Liver (tissue), 9 donors: ENCODE results near the gene HTRA1. TPM values are rescaled to one million over a fixed set of nuclear protein-coding genes. Genes with fewer than 3 reads are reported as not detected.

Source experiments
- DNase-seq: peaks from one replicate; pipeline ENCODE4 v3.0.0-alpha.2; 2017; ENCODE audit warnings: low spot score
- H3K27ac ChIP-seq, 2 donors: one replicate each; pipeline ENCODE4 v1.7.0; 2013; ENCODE audit warnings: inconsistent platforms in 2 of 2, low read length in 2 of 2, control low read depth in 1 of 2, low read depth in 1 of 2, mild to moderate bottlenecking in 1 of 2
- H3K27me3 ChIP-seq, 4 donors: one replicate each; pipeline versions ENCODE4 v1.6.1 to v1.7.0; 2013; ENCODE audit warnings: low read length in 3 of 4, inconsistent platforms in 1 of 4, mild to moderate bottlenecking in 1 of 4, moderate library complexity in 1 of 4; ENCODE audit not compliant: control insufficient read depth in 4 of 4, insufficient read depth in 4 of 4
- H3K36me3 ChIP-seq, 4 donors: one replicate each; pipeline versions ENCODE4 v1.6.1 to v1.7.0; 2013; ENCODE audit warnings: low read length in 3 of 4, mild to moderate bottlenecking in 3 of 4, low read depth in 1 of 4, moderate library complexity in 1 of 4; ENCODE audit not compliant: control insufficient read depth in 4 of 4, insufficient read depth in 3 of 4
- H3K4me1 ChIP-seq, 4 donors: one replicate each; pipeline versions ENCODE4 v1.6.1 to v1.7.0; 2013; ENCODE audit warnings: low read length in 3 of 4, mild to moderate bottlenecking in 3 of 4, moderate library complexity in 1 of 4; ENCODE audit not compliant: control insufficient read depth in 4 of 4, insufficient read depth in 4 of 4
- H3K4me3 ChIP-seq, 3 donors: one replicate each; pipeline versions ENCODE4 v1.6.1 to v1.7.0; 2013; ENCODE audit warnings: low read length in 3 of 3, control low read depth in 1 of 3, low read depth in 1 of 3, mild to moderate bottlenecking in 1 of 3
- H3K9ac ChIP-seq, 2 donors: one replicate each; pipeline ENCODE4 v1.7.0; 2013; ENCODE audit warnings: low read length in 2 of 2, mild to moderate bottlenecking in 2 of 2, moderate library complexity in 2 of 2, control low read depth in 1 of 2, low read depth in 1 of 2
- H3K9me3 ChIP-seq, 4 donors: one replicate each; pipeline versions ENCODE4 v1.6.1 to v1.7.0; 2013; ENCODE audit warnings: low read length in 3 of 4; ENCODE audit not compliant: control insufficient read depth in 4 of 4
- EGR1 ChIP-seq, 2 donors: IDR thresholded peaks; 2 replicates each; pipeline ENCODE4 v1.6.1; 2016 to 2018; ENCODE audit warnings: antibody characterized with exemption in 2 of 2, low read depth in 2 of 2
- FOXA2 ChIP-seq: IDR thresholded peaks from 2 replicates; pipeline ENCODE4 v1.6.1; 2016; ENCODE audit warnings: antibody characterized with exemption
- GABPA ChIP-seq, 2 donors: IDR thresholded peaks in 1 of 2; conservative IDR thresholded peaks in 1 of 2; 2 replicates each; pipeline ENCODE4 v1.6.1; 2016; ENCODE audit warnings: antibody characterized with exemption in 2 of 2, mild to moderate bottlenecking in 1 of 2, moderate library complexity in 1 of 2
- HNF4A ChIP-seq, 2 donors: conservative IDR thresholded peaks; 2 replicates each; pipeline ENCODE4 v1.6.1; 2016; ENCODE audit warnings: antibody characterized with exemption in 2 of 2, mild to moderate bottlenecking in 2 of 2
- JUND ChIP-seq, 2 donors: IDR thresholded peaks; 2 replicates each; pipeline ENCODE4 v1.6.1; 2016; ENCODE audit warnings: antibody characterized with exemption in 2 of 2
- NR2F2 ChIP-seq: IDR thresholded peaks from 2 replicates; pipeline ENCODE4 v1.6.1; 2016; ENCODE audit warnings: antibody characterized with exemption
- RAD21 ChIP-seq, 2 donors: IDR thresholded peaks; 2 replicates each; pipeline ENCODE4 v1.6.1; 2016; ENCODE audit warnings: antibody characterized with exemption in 2 of 2, mild to moderate bottlenecking in 2 of 2
- RXRA ChIP-seq, 2 donors: IDR thresholded peaks; 2 replicates each; pipeline ENCODE4 v1.6.1; 2017 to 2018; ENCODE audit warnings: antibody characterized with exemption in 2 of 2, mild to moderate bottlenecking in 1 of 2
- SP1 ChIP-seq: IDR thresholded peaks from 2 replicates; pipeline ENCODE4 v1.6.1; 2018; ENCODE audit warnings: antibody characterized with exemption, mild to moderate bottlenecking
- TAF1 ChIP-seq: conservative IDR thresholded peaks from 2 replicates; pipeline ENCODE4 v1.6.1; 2016; ENCODE audit warnings: antibody characterized with exemption, mild to moderate bottlenecking
- YY1 ChIP-seq: IDR thresholded peaks from 2 replicates; pipeline ENCODE4 v1.6.1; 2016; ENCODE audit warnings: antibody characterized with exemption, mild to moderate bottlenecking
- WGBS: extraction: QIAGEN DNeasy Blood & Tissue Kit; methylation state at CpG from one replicate; pipeline ENCODE4 v1.1.7; 2013; 5-methylcytosine and 5-hydroxymethylcytosine counted together
- polyA plus RNA-seq, 2 donors: library from polyadenylated mRNA; stranded (reverse) in 1 of 2; unstranded in 1 of 2; fragments of 200-250 nt in 1 of 2; fragments of >200 nt in 1 of 2; fragmentation: Nextera tagmentation in 1 of 2; extraction: Ambion mirVana in 1 of 2; gene quantifications; one replicate each; pipeline versions ENCODE4 v1.2.1 to v1.2.3, GENCODE V29; 2013 to 2015
- total RNA-seq, 2 donors: library from RNA; depleted of rRNA; stranded (reverse); fragments of >200 nt; gene quantifications; one replicate each; pipeline ENCODE4 v1.2.3, GENCODE V29; 2014
- TF ChIP-seq, protein P1 (sequence below): IDR thresholded peaks from 2 replicates; pipeline ENCODE4 v1.6.1; 2016; ENCODE audit warnings: antibody characterized with exemption
- TF ChIP-seq, protein P2 (sequence below): IDR thresholded peaks from 2 replicates; pipeline ENCODE4 v1.6.1; 2016; ENCODE audit warnings: antibody characterized with exemption
- TF ChIP-seq, protein P3 (sequence below): IDR thresholded peaks from 2 replicates; pipeline ENCODE4 v1.6.1; 2016; ENCODE audit warnings: antibody characterized with exemption
- TF ChIP-seq, protein P4 (sequence below): fragments of 150-350 bp; IDR thresholded peaks from 2 replicates; pipeline ENCODE4 v1.5.1; 2017; ENCODE audit warnings: improper control_type of control experiment, low read depth, low read length; ENCODE audit not compliant: missing input control
- TF ChIP-seq, protein P5 (sequence below): IDR thresholded peaks from 2 replicates; pipeline ENCODE4 v1.6.1; 2016; ENCODE audit warnings: antibody characterized with exemption, mild to moderate bottlenecking
- donor health status: healthy.
- donor health status: healthy.
- donor health status: healthy.
- donor health status: healthy.
- donor health status: healthy.

The HTRA1 gene
- total and polyA plus RNA-seq, 4 donors: 4.3 to 289 (median 72.1) TPM

DNA sequence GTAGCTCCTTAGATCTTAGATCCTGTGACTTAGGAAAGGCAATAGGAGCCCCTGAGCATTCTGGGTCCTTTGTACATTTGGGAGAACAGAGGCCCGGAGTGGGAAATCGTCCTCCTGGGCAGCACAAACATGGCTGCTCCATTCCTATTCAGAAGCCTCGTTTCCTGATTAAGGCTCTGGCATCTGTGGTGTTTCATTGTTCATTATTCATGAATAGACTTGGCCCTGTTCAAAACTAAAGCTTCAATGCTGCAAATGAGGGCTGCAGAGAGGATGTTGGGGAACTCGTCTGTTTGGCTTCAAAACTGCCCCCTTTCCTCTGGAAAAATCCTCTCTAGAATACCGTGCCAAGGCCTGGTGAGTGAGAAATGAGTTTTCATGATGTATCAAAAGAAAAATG lies 3.4 kb upstream of the HTRA1 start:
- Histone ChIP-seq H3K9ac (no peak overlapping the region), H3K36me3 (no peaks in the 10 kb centered on the region), H3K4me1 (peaks cover 0 to 16% (median 6%) of the 10 kb centered on the region in 4 donors), H3K9me3 (no peaks in the 10 kb centered on the region), H3K4me3 (no peak overlapping the region), H3K27me3 (no peaks in the 10 kb centered on the region), H3K27ac (no peak overlapping the region)
- no peak for DNase-seq
- TF ChIP-seq, protein P1, sequence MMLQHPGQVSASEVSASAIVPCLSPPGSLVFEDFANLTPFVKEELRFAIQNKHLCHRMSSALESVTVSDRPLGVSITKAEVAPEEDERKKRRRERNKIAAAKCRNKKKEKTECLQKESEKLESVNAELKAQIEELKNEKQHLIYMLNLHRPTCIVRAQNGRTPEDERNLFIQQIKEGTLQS: no peak
- TF ChIP-seq SP1 (no peak), YY1 (no peak)
- WGBS: 84% methylated on average over 5 of the region's 5 CpGs

DNA sequence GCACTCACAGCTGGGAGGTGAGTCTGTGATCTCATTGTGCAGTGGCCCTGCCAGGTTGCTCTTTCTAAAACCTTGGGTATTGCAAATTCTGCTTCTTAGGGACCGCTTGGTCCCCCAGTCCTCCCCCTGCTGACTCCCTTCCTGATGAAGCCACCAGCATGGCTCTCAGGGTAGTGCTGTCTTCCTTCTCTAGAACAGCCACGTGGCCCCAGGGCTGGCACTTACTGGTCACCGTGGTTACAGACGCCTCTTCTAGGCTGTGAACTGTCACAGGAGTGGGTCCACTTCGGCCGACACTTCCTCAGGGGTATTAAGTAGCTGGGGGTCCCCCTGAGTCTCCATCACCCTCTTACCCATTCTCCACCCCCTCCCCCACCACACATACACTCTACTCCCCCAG lies 2.7 kb upstream of the HTRA1 start:
- Histone ChIP-seq H3K4me3 (no peak overlapping the region), H3K4me1 (peaks cover 3 to 21% (median 10%) of the 10 kb centered on the region in 4 donors), H3K9me3 (no peaks in the 10 kb centered on the region), H3K36me3 (no peaks in the 10 kb centered on the region), H3K27ac (no peak overlapping the region), H3K27me3 (no peaks in the 10 kb centered on the region), H3K9ac (no peak overlapping the region)
- WGBS: 80% methylated on average over 6 of the region's 6 CpGs
- TF ChIP-seq FOXA2 (no peak), RXRA (IDR thresholded peaks at IDR 0.05) (no peak), TAF1 (no peak), YY1 (no peak), HNF4A (conservative IDR thresholded peaks at IDR 0.05) (no peak), RAD21 (IDR thresholded peaks at IDR 0.05) (no peak), NR2F2 (no peak)
- TF ChIP-seq, protein P2, sequence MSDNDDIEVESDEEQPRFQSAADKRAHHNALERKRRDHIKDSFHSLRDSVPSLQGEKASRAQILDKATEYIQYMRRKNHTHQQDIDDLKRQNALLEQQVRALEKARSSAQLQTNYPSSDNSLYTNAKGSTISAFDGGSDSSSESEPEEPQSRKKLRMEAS: no peak
- TF ChIP-seq, protein P3, sequence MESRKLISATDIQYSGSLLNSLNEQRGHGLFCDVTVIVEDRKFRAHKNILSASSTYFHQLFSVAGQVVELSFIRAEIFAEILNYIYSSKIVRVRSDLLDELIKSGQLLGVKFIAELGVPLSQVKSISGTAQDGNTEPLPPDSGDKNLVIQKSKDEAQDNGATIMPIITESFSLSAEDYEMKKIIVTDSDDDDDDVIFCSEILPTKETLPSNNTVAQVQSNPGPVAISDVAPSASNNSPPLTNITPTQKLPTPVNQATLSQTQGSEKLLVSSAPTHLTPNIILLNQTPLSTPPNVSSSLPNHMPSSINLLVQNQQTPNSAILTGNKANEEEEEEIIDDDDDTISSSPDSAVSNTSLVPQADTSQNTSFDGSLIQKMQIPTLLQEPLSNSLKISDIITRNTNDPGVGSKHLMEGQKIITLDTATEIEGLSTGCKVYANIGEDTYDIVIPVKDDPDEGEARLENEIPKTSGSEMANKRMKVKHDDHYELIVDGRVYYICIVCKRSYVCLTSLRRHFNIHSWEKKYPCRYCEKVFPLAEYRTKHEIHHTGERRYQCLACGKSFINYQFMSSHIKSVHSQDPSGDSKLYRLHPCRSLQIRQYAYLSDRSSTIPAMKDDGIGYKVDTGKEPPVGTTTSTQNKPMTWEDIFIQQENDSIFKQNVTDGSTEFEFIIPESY: no peak
- no peak for DNase-seq

DNA sequence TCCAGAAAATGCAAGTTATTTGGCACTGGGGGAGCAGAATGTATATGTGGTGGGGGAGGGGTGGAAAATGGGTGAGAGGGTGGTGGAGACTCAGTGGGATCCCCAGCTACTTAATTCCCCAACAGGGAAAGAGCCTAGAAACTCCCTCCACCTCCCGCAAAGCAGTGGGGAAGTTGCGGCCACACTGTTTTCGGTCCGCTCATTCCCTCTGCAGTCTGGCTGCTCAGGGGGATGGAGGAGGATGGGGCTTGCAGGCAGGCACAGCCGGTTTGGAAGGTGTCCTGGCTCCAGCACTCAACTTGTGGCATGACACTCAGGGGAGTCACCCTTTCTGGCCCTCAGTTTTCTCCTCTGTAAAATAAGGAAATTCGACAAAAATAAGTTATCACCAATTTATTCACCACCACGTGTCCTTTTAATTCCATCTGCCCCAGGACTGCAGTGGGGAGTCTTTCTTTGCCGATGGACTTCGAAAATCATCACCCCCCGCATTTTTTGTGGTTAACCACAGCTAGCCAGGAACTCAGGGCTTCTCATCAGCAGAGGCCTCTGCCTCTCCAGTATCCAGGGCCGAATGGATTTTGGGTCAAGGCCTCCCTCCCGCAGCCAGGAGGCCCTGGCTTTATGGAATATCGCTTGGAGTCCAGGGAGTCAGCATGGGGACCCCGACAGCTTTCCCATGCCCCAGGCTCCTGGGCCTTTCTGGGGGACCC lies 1.6 kb upstream of the HTRA1 start:
- H3K36me3 ChIP-seq: no peaks in the 10 kb centered on the region
- no peaks in the 10 kb centered on the region for H3K9me3 ChIP-seq
- no peaks in the 10 kb centered on the region for H3K27me3 ChIP-seq
- no peak overlapping the region for H3K4me3 ChIP-seq
- no peak for DNase-seq
- WGBS: 79% methylated on average over 14 of the region's 14 CpGs
- peaks cover 3 to 27% (median 15%) of the 10 kb centered on the region in 4 donors for H3K4me1 ChIP-seq
- H3K9ac ChIP-seq: no peak overlapping the region
- H3K27ac ChIP-seq: no peak overlapping the region
- no peak for TF ChIP-seq FOXA2
- no peak for TF ChIP-seq YY1
- TF ChIP-seq NR2F2: no peak
- no peak for TF ChIP-seq SP1
- TF ChIP-seq, protein P3: no peak
- TF ChIP-seq, protein P1: no peak
- no peak for TF ChIP-seq HNF4A (conservative IDR thresholded peaks at IDR 0.05)
- TF ChIP-seq, protein P4, sequence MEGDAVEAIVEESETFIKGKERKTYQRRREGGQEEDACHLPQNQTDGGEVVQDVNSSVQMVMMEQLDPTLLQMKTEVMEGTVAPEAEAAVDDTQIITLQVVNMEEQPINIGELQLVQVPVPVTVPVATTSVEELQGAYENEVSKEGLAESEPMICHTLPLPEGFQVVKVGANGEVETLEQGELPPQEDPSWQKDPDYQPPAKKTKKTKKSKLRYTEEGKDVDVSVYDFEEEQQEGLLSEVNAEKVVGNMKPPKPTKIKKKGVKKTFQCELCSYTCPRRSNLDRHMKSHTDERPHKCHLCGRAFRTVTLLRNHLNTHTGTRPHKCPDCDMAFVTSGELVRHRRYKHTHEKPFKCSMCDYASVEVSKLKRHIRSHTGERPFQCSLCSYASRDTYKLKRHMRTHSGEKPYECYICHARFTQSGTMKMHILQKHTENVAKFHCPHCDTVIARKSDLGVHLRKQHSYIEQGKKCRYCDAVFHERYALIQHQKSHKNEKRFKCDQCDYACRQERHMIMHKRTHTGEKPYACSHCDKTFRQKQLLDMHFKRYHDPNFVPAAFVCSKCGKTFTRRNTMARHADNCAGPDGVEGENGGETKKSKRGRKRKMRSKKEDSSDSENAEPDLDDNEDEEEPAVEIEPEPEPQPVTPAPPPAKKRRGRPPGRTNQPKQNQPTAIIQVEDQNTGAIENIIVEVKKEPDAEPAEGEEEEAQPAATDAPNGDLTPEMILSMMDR: no peak
- no peak for TF ChIP-seq RAD21 (IDR thresholded peaks at IDR 0.05)
- no peak for TF ChIP-seq JUND (IDR thresholded peaks at IDR 0.05)
- no peak for TF ChIP-seq TAF1
- TF ChIP-seq, protein P5, sequence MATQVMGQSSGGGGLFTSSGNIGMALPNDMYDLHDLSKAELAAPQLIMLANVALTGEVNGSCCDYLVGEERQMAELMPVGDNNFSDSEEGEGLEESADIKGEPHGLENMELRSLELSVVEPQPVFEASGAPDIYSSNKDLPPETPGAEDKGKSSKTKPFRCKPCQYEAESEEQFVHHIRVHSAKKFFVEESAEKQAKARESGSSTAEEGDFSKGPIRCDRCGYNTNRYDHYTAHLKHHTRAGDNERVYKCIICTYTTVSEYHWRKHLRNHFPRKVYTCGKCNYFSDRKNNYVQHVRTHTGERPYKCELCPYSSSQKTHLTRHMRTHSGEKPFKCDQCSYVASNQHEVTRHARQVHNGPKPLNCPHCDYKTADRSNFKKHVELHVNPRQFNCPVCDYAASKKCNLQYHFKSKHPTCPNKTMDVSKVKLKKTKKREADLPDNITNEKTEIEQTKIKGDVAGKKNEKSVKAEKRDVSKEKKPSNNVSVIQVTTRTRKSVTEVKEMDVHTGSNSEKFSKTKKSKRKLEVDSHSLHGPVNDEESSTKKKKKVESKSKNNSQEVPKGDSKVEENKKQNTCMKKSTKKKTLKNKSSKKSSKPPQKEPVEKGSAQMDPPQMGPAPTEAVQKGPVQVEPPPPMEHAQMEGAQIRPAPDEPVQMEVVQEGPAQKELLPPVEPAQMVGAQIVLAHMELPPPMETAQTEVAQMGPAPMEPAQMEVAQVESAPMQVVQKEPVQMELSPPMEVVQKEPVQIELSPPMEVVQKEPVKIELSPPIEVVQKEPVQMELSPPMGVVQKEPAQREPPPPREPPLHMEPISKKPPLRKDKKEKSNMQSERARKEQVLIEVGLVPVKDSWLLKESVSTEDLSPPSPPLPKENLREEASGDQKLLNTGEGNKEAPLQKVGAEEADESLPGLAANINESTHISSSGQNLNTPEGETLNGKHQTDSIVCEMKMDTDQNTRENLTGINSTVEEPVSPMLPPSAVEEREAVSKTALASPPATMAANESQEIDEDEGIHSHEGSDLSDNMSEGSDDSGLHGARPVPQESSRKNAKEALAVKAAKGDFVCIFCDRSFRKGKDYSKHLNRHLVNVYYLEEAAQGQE: no peak
- no peak for TF ChIP-seq EGR1 (IDR thresholded peaks at IDR 0.05; ENCODE audit: low read depth in 2 of 2)
- TF ChIP-seq GABPA (IDR thresholded peaks at IDR 0.05 in 1 of 2, conservative IDR thresholded peaks at IDR 0.05 in 1 of 2): no peak
